ENCODE results near the gene PAPSS1. TPM values are rescaled to one million over a fixed set of nuclear protein-coding genes. Genes with fewer than 3 reads are reported as not detected.

Gene PAPSS1
- total RNA-seq, 2 donors from 2014 or later, result 128 to 164 TPM

DNA sequence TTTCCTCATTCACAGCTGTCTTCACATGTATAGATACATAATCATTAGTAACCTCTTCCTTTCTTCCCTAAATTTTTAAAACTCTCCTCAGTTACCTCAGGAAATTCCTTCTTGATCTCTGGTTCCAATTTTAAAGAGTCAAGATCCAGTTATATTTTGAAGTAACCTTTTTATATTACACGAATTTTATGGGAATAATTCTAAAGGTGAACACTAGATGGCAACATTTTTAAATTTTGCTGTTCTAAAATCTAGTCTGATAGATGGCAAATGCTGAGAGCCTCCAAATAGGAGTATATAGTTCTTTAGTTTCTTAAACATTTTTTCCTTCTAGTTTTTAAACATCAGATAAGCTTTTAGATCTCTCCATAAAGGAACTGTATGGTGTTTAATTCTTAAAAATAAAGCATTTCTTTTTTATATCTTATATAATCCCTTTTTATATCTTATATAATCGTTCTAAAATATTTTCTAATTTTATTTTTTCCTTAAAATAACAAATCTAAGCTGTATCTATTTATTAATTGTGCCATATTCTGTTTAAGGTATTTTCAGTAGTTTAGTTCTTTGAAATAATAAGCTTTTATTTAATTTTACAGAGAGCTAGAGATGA, 37.9 kb upstream of the PAPSS1 start:
- H3K4me3 Mint-ChIP-seq, result no peak overlapping the region
- Histone ChIP-seq H3K27me3 (ENCODE audit: control insufficient read depth, insufficient read depth, low read length, poor library complexity, severe bottlenecking) (no peaks in the 10 kb centered on the region), H3K36me3 (ENCODE audit: control insufficient read depth, insufficient read depth, low read length) (no peaks in the 10 kb centered on the region), H3K27ac (ENCODE audit: low read depth, low read length) (no peak overlapping the region), H3K4me3 (ENCODE audit: low read length) (no peak overlapping the region), H3K9me3 (ENCODE audit: control insufficient read depth, low read length) (peaks cover 6% of the 10 kb centered on the region), H3K4me1 (ENCODE audit: control insufficient read depth, insufficient read depth, low read length) (no peaks in the 10 kb centered on the region), H3K9ac (ENCODE audit: extremely low read depth, low read length, poor library complexity, severe bottlenecking) (no peak overlapping the region)
- H3K36me3 Mint-ChIP-seq (ENCODE audit: low read depth), result no peaks in the 10 kb centered on the region
- peaks cover 2% of the 10 kb centered on the region for H3K27me3 Mint-ChIP-seq (ENCODE audit: insufficient read depth)
- peaks cover 8% of the 10 kb centered on the region for H3K9me3 Mint-ChIP-seq
- TF ChIP-seq CTCF (conservative IDR thresholded peaks at IDR 0.05), result peak; percentile 78
- no peak for DNase-seq
- H3K27ac Mint-ChIP-seq, result no peak overlapping the region
- 17% methylated on average over 1 of the region's 2 CpGs; no CpG with 5 or more reads in 1 of the 2 experiments for WGBS, 2 experiments (ENCODE audit: insufficient coverage in 1 of 2, insufficient read length in 1 of 2)
- H3K4me1 Mint-ChIP-seq, result no peaks in the 10 kb centered on the region

GRCh38 chr4:107757283-107757682, 37.2 kb upstream of the PAPSS1 start:
- DNase-seq, result no peak
- Histone ChIP-seq H3K9ac (ENCODE audit: extremely low read depth, low read length, poor library complexity, severe bottlenecking) (no peak overlapping the region), H3K36me3 (ENCODE audit: control insufficient read depth, insufficient read depth, low read length) (no peaks in the 10 kb centered on the region), H3K4me1 (ENCODE audit: control insufficient read depth, insufficient read depth, low read length) (no peaks in the 10 kb centered on the region), H3K27ac (ENCODE audit: low read depth, low read length) (no peak overlapping the region), H3K27me3 (ENCODE audit: control insufficient read depth, insufficient read depth, low read length, poor library complexity, severe bottlenecking) (no peaks in the 10 kb centered on the region), H3K4me3 (ENCODE audit: low read length) (no peak overlapping the region), H3K9me3 (ENCODE audit: control insufficient read depth, low read length) (peaks cover 6% of the 10 kb centered on the region)
- Mint-ChIP-seq H3K9me3 (peaks cover 8% of the 10 kb centered on the region), H3K27me3 (ENCODE audit: insufficient read depth) (peaks cover 2% of the 10 kb centered on the region), H3K27ac (no peak overlapping the region), H3K36me3 (ENCODE audit: low read depth) (no peaks in the 10 kb centered on the region), H3K4me1 (no peaks in the 10 kb centered on the region), H3K4me3 (no peak overlapping the region)
- TF ChIP-seq CTCF (conservative IDR thresholded peaks at IDR 0.05), result no peak
- WGBS, 2 experiments (ENCODE audit: insufficient coverage in 1 of 2, insufficient read length in 1 of 2), result 81 to 93% methylated on average over 4 to 5 of the region's 5 CpGs

GRCh38 chr4:107755841-107756356, 35.9 kb upstream of the PAPSS1 start:
- Mint-ChIP-seq H3K4me3 (no peak overlapping the region), H3K9me3 (peaks cover 8% of the 10 kb centered on the region), H3K4me1 (no peaks in the 10 kb centered on the region), H3K36me3 (ENCODE audit: low read depth) (no peaks in the 10 kb centered on the region), H3K27me3 (ENCODE audit: insufficient read depth) (peaks cover 2% of the 10 kb centered on the region), H3K27ac (no peak overlapping the region)
- Histone ChIP-seq H3K27ac (ENCODE audit: low read depth, low read length) (no peak overlapping the region), H3K4me1 (ENCODE audit: control insufficient read depth, insufficient read depth, low read length) (no peaks in the 10 kb centered on the region), H3K4me3 (ENCODE audit: low read length) (no peak overlapping the region), H3K9ac (ENCODE audit: extremely low read depth, low read length, poor library complexity, severe bottlenecking) (no peak overlapping the region), H3K9me3 (ENCODE audit: control insufficient read depth, low read length) (peaks cover 6% of the 10 kb centered on the region), H3K36me3 (ENCODE audit: control insufficient read depth, insufficient read depth, low read length) (no peaks in the 10 kb centered on the region), H3K27me3 (ENCODE audit: control insufficient read depth, insufficient read depth, low read length, poor library complexity, severe bottlenecking) (no peaks in the 10 kb centered on the region)
- 82 to 86% methylated on average over 4 of the region's 4 CpGs for WGBS, 2 experiments (ENCODE audit: insufficient coverage in 1 of 2, insufficient read length in 1 of 2)
- no peak for DNase-seq
- TF ChIP-seq CTCF (conservative IDR thresholded peaks at IDR 0.05), result no peak

Data from endodermal cell (in vitro differentiated cells).